GM19351 (cell line): ENCODE data around the gene BARHL1.
"Not testable (repeated sequence)": the region's sequence is repeated elsewhere in the genome, so short reads cannot be mapped to it uniquely, and the experiment has no call there.

Experiments
- ATAC-seq: cut with Tn5 transposase; IDR thresholded peaks from one replicate; pipeline ENCODE4 v1.9.1; 2021; ENCODE audit warnings: mild to moderate bottlenecking, moderate library complexity; ENCODE audit not compliant: unreplicated experiment

Gene BARHL1

DNA sequence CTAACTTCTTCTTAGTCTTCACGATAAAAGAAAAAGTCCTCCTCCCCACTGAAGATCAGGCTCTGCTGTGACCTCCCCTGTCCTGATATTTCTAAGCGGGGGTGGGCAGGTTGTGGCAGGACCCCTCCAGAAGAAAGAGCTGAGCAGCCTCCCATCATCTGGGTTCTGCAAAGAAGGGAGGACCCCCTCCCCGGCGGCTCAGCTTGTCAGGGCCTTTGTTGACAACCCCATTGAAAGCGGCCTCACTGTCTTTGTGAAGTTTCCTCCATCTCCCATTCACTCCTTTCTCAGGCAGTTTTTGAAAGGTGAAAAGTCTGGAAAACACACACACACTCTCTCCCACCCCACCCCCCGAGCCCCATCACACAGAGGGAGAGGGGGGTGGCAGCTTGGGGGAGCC is 26.2 kb upstream of the BARHL1 start:
- ATAC-seq: no peak

DNA sequence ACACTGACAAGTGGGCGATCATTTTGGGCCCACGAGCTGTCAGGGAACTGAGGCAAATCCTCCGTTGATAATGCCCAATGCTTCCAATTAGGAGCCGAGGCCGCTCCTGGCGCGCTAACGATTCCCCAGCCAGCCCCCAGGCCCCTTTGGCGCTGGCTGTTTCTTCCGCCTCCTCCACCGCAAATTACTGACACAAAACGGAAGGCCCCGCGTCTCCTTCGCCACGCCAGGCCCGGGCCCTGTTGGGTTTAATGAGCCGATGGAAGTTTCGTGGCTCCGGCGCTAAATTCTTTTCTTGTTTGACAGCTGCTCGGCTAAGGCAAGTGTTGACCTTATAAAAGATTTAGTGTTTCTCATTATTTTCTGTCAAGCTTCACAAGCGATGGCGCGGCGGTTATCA is 25.7 kb upstream of the BARHL1 start:
- no peak for ATAC-seq

DNA sequence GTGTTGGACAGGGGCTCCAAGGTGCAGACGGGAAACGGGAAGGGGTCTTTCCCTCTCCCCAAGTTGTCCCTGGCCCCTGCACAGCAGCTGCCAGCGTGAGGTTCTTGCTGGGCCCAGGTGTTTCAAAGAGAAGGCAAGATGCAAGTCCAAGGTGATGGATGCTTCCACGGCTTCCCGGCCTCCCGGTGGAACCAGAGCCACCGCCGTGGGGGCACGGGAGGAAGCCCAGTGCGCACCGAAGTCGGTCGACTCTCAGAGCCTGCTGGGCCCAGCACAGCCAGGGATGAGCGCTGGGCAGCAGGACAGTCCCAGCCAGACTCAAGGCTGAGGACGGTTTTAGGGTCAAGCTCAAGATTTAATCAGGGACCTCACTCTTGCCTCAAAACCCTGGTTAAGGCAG is 25.2 kb upstream of the BARHL1 start:
- ATAC-seq: no peak

DNA sequence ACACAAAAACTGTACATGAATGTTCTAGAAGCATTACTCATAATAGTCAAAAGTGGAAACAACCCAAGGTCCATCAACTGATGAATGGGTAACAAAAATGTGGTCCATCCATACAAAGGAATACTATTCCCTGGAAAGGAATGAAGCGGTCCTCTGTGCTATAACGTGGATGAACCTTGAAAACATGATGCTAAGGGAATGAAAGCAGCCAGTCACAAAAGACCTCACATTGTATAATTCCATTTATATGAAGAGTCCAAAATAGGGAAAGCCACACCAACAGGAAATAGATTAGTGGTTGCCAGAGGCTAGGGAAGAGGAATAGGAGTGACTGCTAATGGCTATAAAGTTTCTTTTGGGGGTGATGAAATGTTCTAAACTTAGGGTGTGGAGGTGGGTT is 22.7 kb upstream of the BARHL1 start:
- no peak for ATAC-seq

DNA sequence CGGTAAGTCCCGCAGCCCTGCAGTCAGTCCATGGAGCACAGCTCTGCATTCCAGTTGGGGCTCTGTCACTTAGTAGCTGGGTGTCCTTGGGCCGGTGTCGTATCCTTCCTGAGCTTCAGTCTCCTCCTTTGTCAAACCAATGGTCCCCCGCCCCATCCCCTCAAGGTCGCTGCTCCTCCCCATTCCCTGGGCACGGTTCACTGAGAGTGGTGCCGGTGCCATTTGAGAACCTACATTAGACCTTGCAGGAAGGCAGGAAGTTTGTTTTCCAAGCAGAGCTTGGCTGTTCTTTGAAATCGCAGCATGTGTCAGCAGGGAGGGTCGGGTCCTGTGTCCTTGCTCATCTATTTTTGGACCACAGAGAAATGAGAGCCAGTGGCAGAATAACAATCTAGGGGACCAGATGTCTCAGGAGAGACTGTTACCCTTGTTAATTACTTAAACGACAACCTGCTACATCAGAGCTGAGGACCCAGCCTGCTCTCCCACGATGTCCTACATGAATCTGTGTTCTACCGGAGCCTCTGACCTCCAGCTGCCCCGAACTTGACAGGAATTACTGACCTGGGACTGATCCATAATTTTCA is 21.7 kb upstream of the BARHL1 start:
- ATAC-seq: no peak

DNA sequence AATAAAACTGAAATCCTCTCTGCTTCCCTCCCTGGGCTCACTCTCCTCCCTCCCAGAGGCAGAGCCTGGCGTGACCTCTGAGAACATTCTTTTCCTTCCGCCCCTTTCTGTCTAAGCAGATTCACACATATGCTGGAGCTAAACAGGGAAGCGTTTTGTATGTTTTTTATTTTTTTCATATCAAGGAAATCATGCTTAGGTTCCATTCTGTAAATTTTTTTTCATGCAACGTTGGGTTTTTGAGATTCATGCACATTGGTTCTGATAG is 20.2 kb upstream of the BARHL1 start:
- no peak for ATAC-seq

DNA sequence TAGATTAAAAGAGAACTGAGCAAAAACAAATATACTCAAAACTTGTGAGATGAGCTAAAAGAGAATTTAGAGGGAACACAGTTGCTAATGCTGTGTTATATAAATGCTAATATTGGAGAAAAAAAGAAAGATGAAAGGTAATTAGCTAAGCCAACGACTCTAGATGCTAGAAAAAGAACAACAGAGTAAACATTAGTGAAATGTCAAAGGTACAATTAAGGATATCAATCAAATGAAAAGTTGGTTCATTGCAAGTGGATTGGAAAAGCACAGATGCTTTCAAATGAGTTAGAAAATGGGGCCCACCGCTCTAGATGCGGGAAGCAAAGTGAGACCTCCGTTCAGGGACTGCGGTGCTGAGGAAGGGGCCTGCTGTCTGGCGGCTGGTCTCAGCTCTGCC is 17.9 kb upstream of the BARHL1 start:
- no peak for ATAC-seq

DNA sequence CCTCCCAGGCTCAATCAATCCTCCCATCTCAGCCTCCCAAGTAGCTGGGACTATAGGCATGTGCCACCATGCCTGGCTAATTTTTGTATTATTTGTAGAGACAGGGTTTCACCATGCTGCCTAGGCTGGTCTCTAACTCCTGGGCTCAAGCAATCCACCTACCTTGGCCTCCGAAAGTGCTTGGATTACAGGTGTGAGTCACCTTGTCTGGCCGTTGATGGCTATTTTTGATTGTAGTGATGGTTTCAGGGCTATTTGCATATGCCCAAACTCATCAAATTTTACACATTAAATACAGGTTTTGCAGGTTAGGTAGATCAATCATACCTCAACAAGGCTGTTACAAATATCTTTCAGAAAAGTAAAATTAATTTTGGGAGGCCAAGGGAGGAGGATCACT is 13.6 kb upstream of the BARHL1 start:
- ATAC-seq: not testable (repeated sequence)

DNA sequence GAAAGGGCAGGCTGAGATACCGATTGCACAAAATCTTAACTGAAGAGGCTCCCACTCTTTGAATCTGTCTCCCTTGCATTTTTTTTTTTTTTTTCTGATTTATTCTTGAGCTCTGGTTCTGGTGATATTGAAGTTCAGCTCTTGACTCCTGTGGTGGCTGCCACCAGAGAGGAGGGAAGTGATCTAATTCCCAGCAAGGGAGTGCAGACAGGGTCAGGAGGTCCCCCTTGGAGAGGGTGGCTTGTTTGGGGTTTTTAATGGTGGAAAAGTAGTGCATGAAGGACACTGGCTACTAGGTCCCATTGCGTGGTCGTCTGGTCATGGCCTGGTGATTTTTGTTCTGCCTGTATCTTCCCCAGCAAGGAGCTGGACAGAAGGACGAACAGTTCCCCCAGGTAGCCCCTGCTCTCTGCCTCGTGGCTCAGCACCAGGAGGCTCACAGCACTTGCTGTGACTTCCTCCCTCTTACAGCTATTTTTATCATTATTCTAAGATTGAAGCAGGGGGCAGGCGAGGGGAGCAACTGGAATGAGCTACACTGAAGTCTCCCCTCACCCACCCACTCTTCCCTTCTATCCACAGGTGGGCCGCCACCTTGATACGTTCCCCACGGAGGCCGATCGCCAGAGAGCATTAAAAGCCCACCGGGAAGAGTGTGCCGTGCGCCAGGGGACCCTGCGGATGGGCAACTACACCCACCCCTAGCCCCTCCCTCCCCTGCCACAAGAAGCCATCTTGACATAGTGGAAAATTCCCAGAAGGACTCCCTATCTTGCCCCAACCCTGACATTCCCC is 10.4 kb upstream of the BARHL1 start:
- no peak for ATAC-seq

DNA sequence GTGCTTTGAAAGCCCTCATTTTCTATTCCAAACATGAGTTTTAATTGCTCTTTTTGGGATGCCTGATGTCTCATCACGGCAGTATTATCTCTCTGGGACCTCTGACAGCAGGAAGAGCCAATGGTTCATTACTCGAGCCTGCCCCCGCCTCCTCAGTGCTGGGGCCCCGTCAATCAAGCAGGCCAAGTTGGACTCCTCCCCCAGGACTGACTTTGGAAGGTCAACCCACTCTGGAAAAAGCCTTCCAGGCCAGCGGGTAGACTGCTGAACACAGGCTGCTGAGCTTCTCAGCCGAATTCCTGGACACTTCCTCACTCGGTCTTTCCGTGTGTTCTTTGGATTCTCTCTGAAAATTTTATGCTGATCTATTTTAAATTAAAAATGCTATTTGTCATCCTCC is 9.5 kb upstream of the BARHL1 start:
- no peak for ATAC-seq

DNA sequence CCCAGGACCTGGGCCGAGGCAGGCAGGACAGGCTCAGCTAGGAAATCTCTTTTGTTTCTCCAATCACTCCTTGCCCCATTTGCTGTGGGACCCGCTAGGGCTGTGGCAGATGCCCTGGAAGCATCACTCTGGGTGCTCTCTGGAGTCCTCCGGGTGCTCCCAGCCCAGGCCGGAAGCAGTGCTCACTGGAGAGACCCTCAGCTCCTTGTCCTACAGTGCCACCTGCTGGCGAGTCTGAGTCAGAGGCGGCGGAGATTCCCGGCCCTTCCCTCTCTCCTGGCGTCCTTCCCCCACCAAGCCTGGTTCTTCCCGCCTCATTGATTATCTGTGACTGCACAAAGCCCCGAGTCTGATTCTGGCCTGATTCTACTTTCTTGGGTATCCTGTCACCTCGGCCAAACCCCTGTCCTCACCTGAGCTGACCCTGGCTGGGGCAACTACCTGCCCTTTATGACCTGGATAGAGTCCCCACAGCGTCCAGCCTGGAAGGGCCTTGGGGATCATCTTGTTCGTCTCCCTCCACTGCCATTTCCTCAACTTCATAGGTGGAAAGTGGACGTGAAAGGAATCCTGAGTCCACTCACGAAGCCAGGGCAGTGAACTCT is 7.3 kb upstream of the BARHL1 start:
- ATAC-seq: no peak

DNA sequence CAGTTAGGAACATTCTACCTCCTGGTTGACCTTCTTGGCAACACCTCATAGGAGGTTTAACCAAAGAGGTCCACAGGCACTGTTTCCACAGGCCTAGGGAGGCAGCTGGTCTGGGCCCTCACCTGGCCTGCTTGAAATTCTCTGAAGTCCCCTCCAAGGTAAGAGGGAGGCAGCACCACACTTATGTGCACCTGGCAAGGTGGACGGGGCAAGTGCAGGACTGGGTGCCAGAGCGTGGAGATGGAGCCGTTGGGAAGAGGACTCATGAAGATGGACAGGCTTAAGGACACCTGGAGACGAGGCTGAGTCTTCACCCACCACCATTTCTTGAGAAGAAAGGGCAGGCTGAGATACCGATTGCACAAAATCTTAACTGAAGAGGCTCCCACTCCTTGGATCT is 6.6 kb upstream of the BARHL1 start:
- no peak for ATAC-seq

DNA sequence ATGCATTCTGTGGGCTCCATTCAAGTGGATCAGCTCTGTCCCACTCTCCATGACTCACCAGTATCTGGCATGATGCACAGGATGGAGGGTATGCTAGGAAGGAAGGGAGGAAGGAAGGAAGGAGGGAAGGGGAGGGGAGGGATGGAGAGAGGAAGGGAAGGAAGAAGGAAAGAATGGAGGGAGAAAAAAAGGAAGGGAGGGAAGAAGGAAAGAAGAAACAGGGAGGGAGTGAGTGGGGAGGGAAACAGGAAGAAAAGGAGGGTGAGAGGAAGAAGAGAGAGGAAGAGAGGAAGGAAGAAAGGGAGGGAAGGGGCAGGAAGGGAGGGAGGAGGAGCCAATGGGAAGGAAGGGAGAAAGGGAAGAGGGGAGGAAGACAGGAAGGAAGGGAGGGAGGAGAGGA is 5.3 kb upstream of the BARHL1 start:
- ATAC-seq: no peak

DNA sequence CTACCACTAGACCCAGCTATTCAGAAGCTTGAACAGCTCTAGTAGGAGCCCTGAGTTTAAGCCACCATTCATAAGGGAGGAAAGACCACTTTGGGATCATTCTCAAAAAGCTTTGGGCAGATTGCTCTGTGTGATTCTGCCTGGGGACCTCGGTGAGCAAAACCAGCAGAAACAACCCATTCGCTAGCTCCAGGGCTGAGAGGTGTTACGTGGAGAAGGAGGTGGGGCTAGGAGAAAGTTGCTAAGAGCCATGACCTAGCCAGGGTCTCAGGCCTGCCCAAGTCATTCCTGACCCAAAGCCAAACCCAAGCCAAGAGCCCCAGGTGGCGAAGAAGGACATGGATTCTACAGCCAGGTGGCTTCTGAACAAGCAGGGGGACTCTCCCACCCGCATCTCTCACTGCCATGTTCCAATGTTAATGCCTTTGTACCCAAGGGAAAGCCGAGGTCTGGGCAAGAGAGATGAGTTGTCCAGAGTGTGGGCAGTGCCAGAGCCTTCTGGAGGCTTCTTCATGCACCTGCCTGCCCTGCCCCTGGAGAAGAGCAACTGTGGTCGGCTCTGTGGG is 4.0 kb upstream of the BARHL1 start:
- ATAC-seq: no peak

DNA sequence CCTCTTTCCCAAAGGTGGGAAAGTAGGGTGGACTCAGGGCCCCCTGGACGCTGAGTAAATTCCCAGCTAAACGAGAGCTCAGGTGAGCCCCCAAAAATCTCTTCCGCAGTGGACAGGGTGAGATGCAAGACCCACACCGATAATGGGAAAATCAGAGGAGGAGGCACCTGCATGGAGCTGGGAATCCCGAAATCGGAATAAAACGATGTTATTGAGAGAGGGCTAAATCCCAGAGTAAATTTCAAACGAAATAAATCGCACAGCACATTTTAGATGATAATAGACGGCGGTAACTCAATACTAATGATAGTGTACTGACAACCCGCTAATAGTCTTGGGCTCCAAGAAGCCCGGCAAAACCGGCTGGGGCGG is 3.0 kb upstream of the BARHL1 start:
- ATAC-seq: no peak

DNA sequence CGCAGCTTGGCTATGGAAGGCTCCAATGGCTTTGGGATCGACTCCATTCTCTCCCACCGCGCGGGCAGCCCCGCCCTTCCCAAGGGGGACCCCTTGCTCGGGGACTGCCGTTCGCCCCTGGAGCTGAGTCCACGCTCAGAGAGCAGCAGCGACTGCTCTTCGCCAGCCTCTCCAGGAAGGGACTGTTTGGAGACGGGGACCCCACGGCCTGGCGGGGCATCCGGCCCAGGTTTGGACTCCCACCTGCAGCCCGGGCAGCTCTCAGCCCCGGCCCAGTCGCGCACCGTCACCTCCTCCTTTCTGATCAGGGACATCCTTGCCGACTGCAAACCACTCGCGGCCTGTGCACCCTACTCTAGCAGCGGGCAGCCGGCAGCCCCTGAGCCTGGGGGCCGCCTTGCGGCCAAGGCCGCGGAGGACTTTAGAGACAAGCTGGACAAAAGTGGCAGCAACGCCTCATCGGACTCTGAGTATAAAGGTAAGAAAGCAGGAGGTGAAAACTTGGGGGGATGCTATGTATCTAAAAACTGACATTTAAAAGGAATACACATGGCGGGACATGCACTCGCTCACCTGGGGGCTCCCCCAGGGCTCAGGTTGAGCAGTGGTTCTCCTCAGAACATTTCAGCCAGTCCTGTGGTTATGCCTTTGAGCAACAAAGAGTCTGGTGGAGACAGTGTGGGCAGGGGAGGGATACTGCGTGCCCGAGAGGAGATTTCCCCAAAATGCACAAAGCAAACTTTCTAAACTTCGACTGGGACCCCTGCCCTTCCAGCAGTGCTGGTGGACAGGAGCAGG is 579 bp downstream of the BARHL1 start:
- no peak for ATAC-seq

DNA sequence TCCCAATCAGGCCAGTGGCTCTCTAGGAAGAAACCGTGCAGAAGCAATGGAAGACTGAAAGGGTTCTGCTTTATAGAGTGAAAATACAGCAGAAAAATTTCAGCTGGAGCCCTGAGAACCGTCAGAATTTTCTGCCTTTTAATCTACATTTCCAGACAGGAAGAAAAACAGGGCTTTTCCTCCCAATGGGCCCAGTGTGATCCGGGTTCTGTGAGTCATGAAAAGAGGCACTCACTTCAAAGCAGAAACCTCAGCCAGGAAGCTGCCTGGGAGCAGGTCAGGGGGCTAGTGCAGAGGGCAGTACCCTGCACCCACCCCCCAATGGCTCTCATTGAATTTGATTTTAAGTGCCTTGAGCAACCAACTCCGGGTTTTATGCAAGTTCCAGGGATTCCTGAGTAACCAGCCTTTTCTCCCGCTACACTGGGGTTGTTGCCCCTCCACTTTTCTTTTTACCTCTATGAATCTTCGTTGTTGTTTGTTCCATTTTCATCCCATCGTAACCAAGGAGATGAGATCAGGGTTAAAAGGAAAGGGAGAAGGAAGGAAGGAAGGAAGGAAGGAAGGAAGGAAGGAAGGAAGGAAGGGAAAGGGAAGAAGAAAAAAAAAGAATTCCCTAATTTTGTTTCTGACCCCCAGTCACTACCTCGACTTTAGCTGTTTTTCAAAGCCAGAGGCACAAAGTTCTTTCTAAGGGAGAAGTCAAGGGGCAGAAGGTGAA is 1.3 kb downstream of the BARHL1 start:
- ATAC-seq: no peak

DNA sequence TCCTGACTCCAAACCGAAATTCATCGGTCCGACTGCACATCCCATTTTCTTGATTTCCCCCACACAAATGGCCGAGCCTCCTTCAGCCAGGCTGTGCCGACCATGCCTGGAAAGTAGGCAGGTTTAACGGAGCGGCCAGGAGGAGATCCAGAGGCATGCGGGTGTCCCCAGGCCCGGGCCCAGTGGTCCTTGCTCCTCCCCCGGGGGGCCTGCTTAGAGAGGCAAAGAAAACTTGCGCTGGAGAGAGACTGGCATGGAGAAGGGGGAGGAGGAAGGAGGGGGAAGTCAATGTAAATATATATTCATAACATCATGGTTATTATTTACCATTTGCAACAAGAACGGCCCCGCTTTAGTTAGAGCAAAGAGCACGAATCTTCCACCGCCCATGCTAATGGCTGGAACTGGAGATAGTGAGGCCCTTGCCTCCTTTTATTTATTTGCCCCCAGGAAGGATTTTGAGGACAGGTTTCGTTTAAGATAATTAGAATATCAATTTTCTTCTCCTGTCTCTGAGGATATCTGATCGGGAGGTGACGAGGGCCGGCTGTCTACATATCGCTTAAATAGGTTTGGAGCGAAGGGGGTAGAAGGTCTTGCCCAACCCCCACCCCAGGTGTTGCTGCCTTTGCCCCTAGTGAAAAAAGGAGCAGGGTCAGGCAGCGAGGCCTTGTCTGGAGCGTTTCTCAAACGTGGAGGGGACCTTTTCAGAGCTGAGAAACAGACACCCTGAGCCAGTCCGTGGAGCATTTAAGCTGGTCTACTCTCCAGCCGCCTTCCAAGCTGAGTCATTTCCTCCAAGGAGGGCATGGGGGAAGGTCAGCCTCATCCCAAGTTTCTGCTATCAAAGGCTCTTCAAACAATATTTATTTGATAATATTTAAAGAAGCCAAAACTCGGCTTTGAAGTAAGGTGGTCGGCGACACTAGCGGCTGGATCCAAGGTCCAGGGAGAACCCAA is 2.5 kb downstream of the BARHL1 start:
- no peak for ATAC-seq

DNA sequence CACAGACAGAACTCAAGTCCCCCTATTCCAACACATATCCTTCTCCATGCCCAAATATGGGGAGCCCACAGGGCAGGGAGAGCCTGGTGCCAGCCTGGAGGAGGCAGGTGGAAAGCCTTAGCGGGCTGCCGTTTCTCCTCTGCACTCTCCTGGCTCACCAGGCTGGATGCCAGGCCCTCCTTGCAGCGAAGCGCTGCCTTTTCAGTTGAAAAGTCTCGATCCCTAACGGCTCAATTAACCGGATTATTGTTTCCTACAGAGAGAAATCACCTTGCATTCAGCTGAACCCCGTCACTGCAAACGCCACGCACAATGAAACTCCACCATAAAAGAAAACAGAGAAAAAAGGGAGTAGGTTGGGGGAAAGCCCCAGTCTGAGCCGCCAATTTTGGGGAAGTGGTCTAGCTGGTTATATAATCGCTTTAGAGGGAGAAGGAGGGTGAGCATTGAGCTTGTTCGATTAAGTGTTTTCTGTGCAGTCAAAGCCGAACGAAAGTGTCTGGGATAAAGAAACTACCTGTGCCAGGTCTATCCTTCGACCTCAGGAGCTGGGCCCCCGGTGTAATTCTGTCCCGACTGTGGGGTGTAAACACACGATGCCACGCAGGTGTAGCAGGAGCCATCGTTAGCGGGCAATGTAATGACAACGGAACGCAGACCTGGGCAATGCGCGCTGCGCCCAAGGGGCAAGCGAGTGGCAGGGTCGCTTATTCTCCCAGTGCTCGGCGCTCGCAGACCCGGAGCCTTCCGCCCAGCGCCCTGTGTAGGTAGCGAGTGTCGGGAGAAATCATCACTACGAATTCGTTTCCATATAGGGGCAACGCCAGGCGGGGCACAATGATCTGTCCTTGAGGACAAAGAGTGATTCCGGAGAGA is 3.8 kb downstream of the BARHL1 start:
- ATAC-seq: no peak
